Trophoblast cell (in vitro differentiated cells and primary cell): ENCODE measurements around the gene PLP1.
A peak's percentile ranks its signal among the peaks of the same experiment; 100 is the strongest.

ENCODE experiments used
- DNase-seq, 2 donors: peaks; one replicate each; pipeline ENCODE4 v3.0.0-alpha.2; 2016
- H2AFZ ChIP-seq: 2 replicates; pipeline ENCODE4 v1.6.1; 2013; ENCODE audit warnings: low read length, moderate library complexity, mild to moderate bottlenecking; ENCODE audit not compliant: insufficient read depth, poor library complexity
- H2AK5ac ChIP-seq: 2 replicates; pipeline ENCODE4 v1.6.1; 2013; ENCODE audit warnings: mild to moderate bottlenecking, low read length
- H2BK120ac ChIP-seq: 2 replicates; pipeline ENCODE4 v1.6.1; 2013; ENCODE audit warnings: low read length, mild to moderate bottlenecking, moderate library complexity; ENCODE audit not compliant: insufficient read depth, poor library complexity
- H2BK12ac ChIP-seq: 2 replicates; pipeline ENCODE4 v1.6.1; 2013; ENCODE audit warnings: mild to moderate bottlenecking, low read length, moderate library complexity
- H2BK5ac ChIP-seq: 2 replicates; pipeline ENCODE4 v1.6.1; 2013; ENCODE audit warnings: low read length, low read depth, moderate library complexity, mild to moderate bottlenecking; ENCODE audit not compliant: poor library complexity
- H3K14ac ChIP-seq: 2 replicates; pipeline ENCODE4 v1.6.1; 2013; ENCODE audit warnings: mild to moderate bottlenecking, low read length
- H3K18ac ChIP-seq: 2 replicates; pipeline ENCODE4 v1.6.1; 2013; ENCODE audit warnings: mild to moderate bottlenecking, low read length
- H3K23ac ChIP-seq: 2 replicates; pipeline ENCODE4 v1.6.1; 2013; ENCODE audit warnings: low read length
- H3K27ac ChIP-seq: 2 replicates; pipeline ENCODE4 v1.5.1; 2013; ENCODE audit warnings: low read depth, mild to moderate bottlenecking, inconsistent platforms, low read length, moderate library complexity
- H3K27me3 ChIP-seq: 2 replicates; pipeline ENCODE4 v1.6.1; 2013; ENCODE audit warnings: inconsistent platforms, mild to moderate bottlenecking, low read length, moderate library complexity; ENCODE audit not compliant: insufficient read depth
- H3K36me3 ChIP-seq, 2 experiments: 1 replicate in 1 of 2; 2 replicates in 1 of 2; pipeline ENCODE4 v1.6.1; 2013; ENCODE audit warnings: low read length in 2 of 2, mild to moderate bottlenecking in 2 of 2, moderate library complexity in 1 of 2; ENCODE audit not compliant: insufficient read depth in 2 of 2, control insufficient read depth in 1 of 2
- H3K4ac ChIP-seq: 2 replicates; pipeline ENCODE4 v1.6.1; 2013; ENCODE audit warnings: low read depth, mild to moderate bottlenecking, low read length, moderate library complexity
- H3K4me1 ChIP-seq, 2 experiments: 1 replicate in 1 of 2; 2 replicates in 1 of 2; pipeline ENCODE4 v1.6.1; 2013; ENCODE audit warnings: low read length in 2 of 2, mild to moderate bottlenecking in 2 of 2, moderate library complexity in 1 of 2; ENCODE audit not compliant: insufficient read depth in 2 of 2, control insufficient read depth in 1 of 2
- H3K4me2 ChIP-seq: 2 replicates; pipeline ENCODE4 v1.6.1; 2013; ENCODE audit warnings: inconsistent platforms, mild to moderate bottlenecking, low read length, moderate library complexity
- H3K4me3 ChIP-seq: 2 replicates; pipeline ENCODE4 v1.5.1; 2013; ENCODE audit warnings: mild to moderate bottlenecking, low read depth, low read length, inconsistent platforms
- H3K79me1 ChIP-seq: one replicate; pipeline ENCODE4 v1.6.1; 2013; ENCODE audit warnings: low read length
- H3K79me2 ChIP-seq: 2 replicates; pipeline ENCODE4 v1.6.1; 2013; ENCODE audit warnings: low read length, mild to moderate bottlenecking; ENCODE audit not compliant: control insufficient read depth, insufficient read depth, poor library complexity
- H3K9ac ChIP-seq: 2 replicates; pipeline ENCODE4 v1.6.1; 2013; ENCODE audit warnings: mild to moderate bottlenecking, low read length
- H3K9me3 ChIP-seq: 2 replicates; pipeline ENCODE4 v1.6.1; 2013; ENCODE audit warnings: low read depth, mild to moderate bottlenecking, control low read depth, inconsistent platforms, low read length; ENCODE audit not compliant: insufficient read depth
- H4K12ac ChIP-seq: 2 replicates; pipeline ENCODE4 v1.6.1; 2013; ENCODE audit warnings: low read depth, mild to moderate bottlenecking, low read length, moderate library complexity
- H4K8ac ChIP-seq: 2 replicates; pipeline ENCODE4 v1.6.1; 2013; ENCODE audit warnings: low read depth, mild to moderate bottlenecking, low read length, moderate library complexity
- H4K91ac ChIP-seq: one replicate; pipeline ENCODE4 v1.6.1; 2013; ENCODE audit warnings: low read depth, mild to moderate bottlenecking, low read length, moderate library complexity
- WGBS: extraction: QIAGEN DNeasy Blood & Tissue Kit; methylation state at CpG from one replicate; pipeline ENCODE4 v1.1.7; 2013; ENCODE audit warnings: missing lambda C conversion rate; ENCODE audit not compliant: insufficient read length, insufficient coverage; ENCODE audit errors: extremely low coverage; 5-methylcytosine and 5-hydroxymethylcytosine counted together

Gene PLP1

GRCh38 chrX:103797691-103798090, 21.1 kb downstream of the PLP1 start:
- no peak overlapping the region for H2AFZ ChIP-seq
- H2BK5ac ChIP-seq: no peak overlapping the region
- H3K27ac ChIP-seq: no peak overlapping the region
- H3K23ac ChIP-seq: no peak overlapping the region
- H4K12ac ChIP-seq: no peak overlapping the region
- H2AK5ac ChIP-seq: no peak overlapping the region
- H2BK12ac ChIP-seq: no peak overlapping the region
- H2BK120ac ChIP-seq: no peak overlapping the region
- H3K9me3 ChIP-seq: no peaks in the 10 kb centered on the region
- H3K79me1 ChIP-seq: no peaks in the 10 kb centered on the region
- no peak overlapping the region for H3K4ac ChIP-seq
- no peaks in the 10 kb centered on the region for H3K4me1 ChIP-seq
- H3K14ac ChIP-seq: no peak overlapping the region
- H3K18ac ChIP-seq: no peak overlapping the region
- no peak for DNase-seq
- H3K4me2 ChIP-seq: no peak overlapping the region
- H4K8ac ChIP-seq: no peak overlapping the region
- no CpG with 5 or more reads among the region's 2 CpGs for WGBS
- H3K27me3 ChIP-seq: no peaks in the 10 kb centered on the region
- H3K4me3 ChIP-seq: no peak overlapping the region
- no peak overlapping the region for H4K91ac ChIP-seq
- H3K9ac ChIP-seq: no peak overlapping the region
- no peaks in the 10 kb centered on the region for H3K36me3 ChIP-seq
- no peaks in the 10 kb centered on the region for H3K79me2 ChIP-seq

GRCh38 chrX:103800318-103800717, 23.7 kb downstream of the PLP1 start:
- no CpG with 5 or more reads among the region's 2 CpGs for WGBS
- H2BK5ac ChIP-seq: no peak overlapping the region
- no peak overlapping the region for H3K18ac ChIP-seq
- H2AK5ac ChIP-seq: no peak overlapping the region
- no peak overlapping the region for H3K4me2 ChIP-seq
- H3K27ac ChIP-seq: no peak overlapping the region
- H3K4ac ChIP-seq: no peak overlapping the region
- no peak overlapping the region for H4K91ac ChIP-seq
- no peaks in the 10 kb centered on the region for H3K27me3 ChIP-seq
- no peaks in the 10 kb centered on the region for H3K36me3 ChIP-seq
- no peak overlapping the region for H2BK120ac ChIP-seq
- no peaks in the 10 kb centered on the region for H3K9me3 ChIP-seq
- no peaks in the 10 kb centered on the region for H3K79me2 ChIP-seq
- no peak overlapping the region for H2BK12ac ChIP-seq
- no peak overlapping the region for H4K12ac ChIP-seq
- H3K14ac ChIP-seq: no peak overlapping the region
- no peak overlapping the region for H3K23ac ChIP-seq
- H4K8ac ChIP-seq: no peak overlapping the region
- no peak overlapping the region for H2AFZ ChIP-seq
- no peak for DNase-seq
- H3K4me3 ChIP-seq: no peak overlapping the region
- no peaks in the 10 kb centered on the region for H3K4me1 ChIP-seq
- no peak overlapping the region for H3K9ac ChIP-seq
- H3K79me1 ChIP-seq: no peaks in the 10 kb centered on the region

- Histone ChIP-seq H3K4ac (no peak overlapping the region), H3K14ac (no peak overlapping the region)
Measured at GRCh38 chrX:103805860-103806259, 29.2 kb downstream of the PLP1 start.

GRCh38 chrX:103806862-103807474, 30.3 kb downstream of the PLP1 start:
- Histone ChIP-seq H3K79me1 (no peaks in the 10 kb centered on the region), H4K12ac (no peak overlapping the region), H4K8ac (no peak overlapping the region), H2BK5ac (no peak overlapping the region), H3K14ac (no peak overlapping the region), H3K36me3 (no peaks in the 10 kb centered on the region), H2AFZ (no peak overlapping the region), H3K79me2 (no peaks in the 10 kb centered on the region), H3K23ac (no peak overlapping the region), H3K27me3 (no peaks in the 10 kb centered on the region), H2BK120ac (no peak overlapping the region), H2BK12ac (no peak overlapping the region), H3K9ac (no peak overlapping the region), H3K4me1 (no peaks in the 10 kb centered on the region), H2AK5ac (no peak overlapping the region), H3K9me3 (no peaks in the 10 kb centered on the region), H4K91ac (no peak overlapping the region), H3K18ac (no peak overlapping the region), H3K4me2 (no peak overlapping the region), H3K27ac (no peak overlapping the region), H3K4ac (no peak overlapping the region), H3K4me3 (no peak overlapping the region)
- DNase-seq: peak; percentile 29 to 80
- no CpG with 5 or more reads among the region's 4 CpGs for WGBS

More at GRCh38 chrX:103805860-103806259, 29.2 kb downstream of the PLP1 start:
- H3K4me2 ChIP-seq: no peak overlapping the region
- H3K79me2 ChIP-seq: no peaks in the 10 kb centered on the region
- no peaks in the 10 kb centered on the region for H3K27me3 ChIP-seq
- H3K23ac ChIP-seq: no peak overlapping the region
- DNase-seq: no peak
- H4K12ac ChIP-seq: no peak overlapping the region
- H2BK5ac ChIP-seq: no peak overlapping the region
- H3K27ac ChIP-seq: no peak overlapping the region
- H4K91ac ChIP-seq: no peak overlapping the region
- H3K9me3 ChIP-seq: no peaks in the 10 kb centered on the region
- no peak overlapping the region for H3K4me3 ChIP-seq
- no peak overlapping the region for H3K18ac ChIP-seq
- H4K8ac ChIP-seq: no peak overlapping the region
- H3K79me1 ChIP-seq: no peaks in the 10 kb centered on the region
- no peak overlapping the region for H2BK120ac ChIP-seq
- no peaks in the 10 kb centered on the region for H3K36me3 ChIP-seq
- H3K4me1 ChIP-seq: no peaks in the 10 kb centered on the region
- H2AK5ac ChIP-seq: no peak overlapping the region
- no peak overlapping the region for H2BK12ac ChIP-seq
- H3K9ac ChIP-seq: no peak overlapping the region
- H2AFZ ChIP-seq: no peak overlapping the region
